Psoas muscle (tissue), 8 donors: ENCODE results near the gene LRP3. TPM values are rescaled to one million over a fixed set of nuclear protein-coding genes. Genes with fewer than 3 reads are reported as not detected.

Experiments
- ATAC-seq, 4 donors: fragments of 200-7000 bp; cut with Tn5 transposase; one replicate each; pipeline ENCODE4 v1.9.1; 2020; ENCODE audit warnings: moderate library complexity in 3 of 4, mild to moderate bottlenecking in 2 of 4
- DNase-seq, 2 donors: peaks; one replicate each; pipeline ENCODE4 v3.0.0-alpha.2; 2020
- H3K27ac ChIP-seq: fragments of 200-600 bp; one replicate; pipeline ENCODE4 v1.8.0; 2022
- H3K27me3 ChIP-seq, 3 donors: fragments of 200-600 bp in 1 of 3; one replicate each; pipeline versions ENCODE4 v1.6.1 to v1.8.0; 2013 to 2022; ENCODE audit warnings: low read length in 2 of 3, mild to moderate bottlenecking in 2 of 3, moderate library complexity in 1 of 3; ENCODE audit not compliant: insufficient read depth in 3 of 3
- H3K36me3 ChIP-seq, 2 donors: fragments of 200-600 bp in 1 of 2; one replicate each; pipeline versions ENCODE4 v1.6.1 to v1.8.0; 2013 to 2022; ENCODE audit warnings: low read depth in 1 of 2, mild to moderate bottlenecking in 1 of 2, moderate library complexity in 1 of 2; ENCODE audit not compliant: insufficient read depth in 1 of 2
- H3K4me1 ChIP-seq: fragments of 200-600 bp; one replicate; pipeline ENCODE4 v1.8.0; 2022
- H3K4me3 ChIP-seq: fragments of 200-600 bp; one replicate; pipeline ENCODE4 v1.8.0; 2022; ENCODE audit warnings: mild to moderate bottlenecking
- H3K9me3 ChIP-seq: fragments of 200-600 bp; one replicate; pipeline ENCODE4 v1.8.0; 2022
- WGBS, 3 donors: extraction: QIAGEN DNeasy Blood & Tissue Kit; methylation state at CpG; one replicate each; pipeline versions ENCODE4 v1.1.6 to v1.1.7; 2013; 5-methylcytosine and 5-hydroxymethylcytosine counted together
- intact Hi-C, 2 donors: fragments of 100-400 bp; cut with DNase I; formaldehyde crosslinking; loops; one replicate each; pipeline versions ENCODE4 v1.11.0 to v1.14.2; 2022
- polyA plus RNA-seq, 3 donors: library from polyadenylated mRNA; stranded (reverse); fragments of 200-250 nt; gene quantifications; one replicate each; pipeline ENCODE4 v1.2.3, GENCODE V29; 2013
- total RNA-seq, 4 donors: library from RNA; stranded (reverse); fragmentation: NEBNext Ultra II Directional in 2 of 4; extraction: Animal tissue kit (Norgen Biotek cat#: 25700) in 2 of 4; gene quantifications; one replicate each; pipeline versions ENCODE4 v1.2.1 to v1.2.4, GENCODE V29; 2021 to 2023
- TF ChIP-seq, protein P1 (sequence below): fragments of 200-600 bp; IDR thresholded peaks from one replicate; pipeline ENCODE4 v1.8.0; 2022; ENCODE audit warnings: antibody characterized with exemption
- donor health status: healthy with polysubstance abuse.
- donor health status: DM: no; HTN: no; CAD: no; lungs with moderate emphysema.
- donor health status: Bipolar disorder and iron deficiency.
- donor health status: healthy.
- donor health status: DM: yes; HTN: yes; CAD: no.
- donor health status: DM: no; HTN: no; CAD: no.
- donor health status: DM: no; HTN: no; CAD: no.
- donor health status: DM: yes; HTN: yes; CAD: no.

LRP3 gene
- total and polyA plus RNA-seq, 7 donors: 10.7 to 25.1 (median 18.8) TPM

- 66 to 74% (median 71%) methylated on average over 7 of the region's 7 CpGs for WGBS, 3 donors
- intact Hi-C loops: no loop called here
- peak in 1 of 2 donors; percentile 6 for DNase-seq
- TF ChIP-seq, protein P1, sequence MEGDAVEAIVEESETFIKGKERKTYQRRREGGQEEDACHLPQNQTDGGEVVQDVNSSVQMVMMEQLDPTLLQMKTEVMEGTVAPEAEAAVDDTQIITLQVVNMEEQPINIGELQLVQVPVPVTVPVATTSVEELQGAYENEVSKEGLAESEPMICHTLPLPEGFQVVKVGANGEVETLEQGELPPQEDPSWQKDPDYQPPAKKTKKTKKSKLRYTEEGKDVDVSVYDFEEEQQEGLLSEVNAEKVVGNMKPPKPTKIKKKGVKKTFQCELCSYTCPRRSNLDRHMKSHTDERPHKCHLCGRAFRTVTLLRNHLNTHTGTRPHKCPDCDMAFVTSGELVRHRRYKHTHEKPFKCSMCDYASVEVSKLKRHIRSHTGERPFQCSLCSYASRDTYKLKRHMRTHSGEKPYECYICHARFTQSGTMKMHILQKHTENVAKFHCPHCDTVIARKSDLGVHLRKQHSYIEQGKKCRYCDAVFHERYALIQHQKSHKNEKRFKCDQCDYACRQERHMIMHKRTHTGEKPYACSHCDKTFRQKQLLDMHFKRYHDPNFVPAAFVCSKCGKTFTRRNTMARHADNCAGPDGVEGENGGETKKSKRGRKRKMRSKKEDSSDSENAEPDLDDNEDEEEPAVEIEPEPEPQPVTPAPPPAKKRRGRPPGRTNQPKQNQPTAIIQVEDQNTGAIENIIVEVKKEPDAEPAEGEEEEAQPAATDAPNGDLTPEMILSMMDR: no peak
- Histone ChIP-seq H3K9me3 (no peaks in the 10 kb centered on the region), H3K4me3 (no peak overlapping the region), H3K4me1 (peaks cover 9% of the 10 kb centered on the region), H3K36me3 (peaks cover 0 to 6% of the 10 kb centered on the region in 2 donors), H3K27ac (no peak overlapping the region), H3K27me3 (no peaks in the 10 kb centered on the region)
- no peak for ATAC-seq
These were observed 2.1 kb upstream of the LRP3 start for GRCh38 chr19:33192010-33192409.

DNA sequence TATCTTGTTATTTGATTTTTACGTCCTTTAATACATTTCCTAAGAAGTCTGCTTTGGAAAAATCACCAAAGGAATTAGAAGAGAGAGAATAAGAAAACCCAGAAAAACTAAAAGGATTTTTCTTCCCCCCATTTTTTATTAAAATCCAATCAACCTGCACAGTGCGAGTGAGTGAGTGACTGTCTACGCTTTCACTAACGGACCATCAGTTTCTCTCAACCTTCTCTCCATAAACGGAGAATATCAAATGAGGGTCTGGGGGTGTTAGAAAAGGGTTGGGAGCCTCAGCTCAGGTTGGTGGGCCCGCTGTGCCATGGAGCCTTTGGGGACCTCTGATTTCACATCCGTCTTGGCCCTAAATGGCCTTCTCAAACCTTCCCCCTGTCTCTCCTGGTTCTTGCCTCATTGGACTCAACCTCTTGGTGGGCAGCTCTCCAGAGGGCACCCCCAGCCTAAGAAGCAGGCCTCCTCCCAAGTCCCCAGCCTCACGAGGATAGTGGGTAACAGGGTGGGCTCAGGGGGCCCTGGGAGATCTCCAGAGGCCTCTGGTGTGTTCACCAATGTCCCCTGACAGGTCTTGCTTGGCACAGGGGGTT lies 763 bp upstream of the LRP3 start:
- DNase-seq (peak in 1 of 2 donors; percentile 46), ATAC-seq (no peak)
- H3K4me1 ChIP-seq: peaks cover 9% of the 10 kb centered on the region
- H3K27me3 ChIP-seq: no peaks in the 10 kb centered on the region
- no peaks in the 10 kb centered on the region for H3K9me3 ChIP-seq
- WGBS, 3 donors: 79 to 86% (median 82%) methylated on average over 8 of the region's 8 CpGs
- peaks cover 0 to 19% of the 10 kb centered on the region in 2 donors for H3K36me3 ChIP-seq
- intact Hi-C loops: no loop called here
- H3K4me3 ChIP-seq: peak overlapping the region; percentile 51
- TF ChIP-seq, protein P1: no peak
- no peak overlapping the region for H3K27ac ChIP-seq

DNA sequence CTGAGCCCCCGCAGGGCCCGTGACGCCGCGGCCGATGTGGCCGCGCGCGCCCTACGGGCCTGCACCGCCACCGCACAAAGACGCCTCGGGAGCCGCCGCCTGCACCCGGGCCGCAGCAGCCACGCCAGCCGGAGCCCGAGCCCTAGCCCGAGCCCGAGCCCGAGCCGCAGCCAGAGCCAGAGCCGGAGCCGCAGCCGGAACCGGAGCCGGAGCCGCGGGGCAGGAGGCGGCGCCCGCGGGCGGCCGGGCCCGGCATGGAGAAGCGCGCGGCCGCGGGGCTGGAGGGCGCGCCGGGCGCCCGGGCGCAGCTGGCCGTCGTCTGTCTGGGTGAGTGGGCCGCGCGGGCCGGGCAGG lies 379 bp downstream of the LRP3 start:
- intact Hi-C loops: no loop called here
- TF ChIP-seq, protein P1: no peak
- Histone ChIP-seq H3K27ac (peak overlapping the region; percentile 34), H3K9me3 (no peaks in the 10 kb centered on the region), H3K4me3 (peak overlapping the region; percentile 81), H3K4me1 (peaks cover 9% of the 10 kb centered on the region), H3K27me3 (no peaks in the 10 kb centered on the region), H3K36me3 (peaks cover 0 to 24% of the 10 kb centered on the region in 2 donors)
- DNase-seq (peak in 1 of 2 donors; percentile 60), ATAC-seq (peak; percentile 48 to 70 (median 58))
- 0% methylated on average over 12 to 57 of the region's 57 CpGs for WGBS, 3 donors

GRCh38 chr19:33194886-33195644 lies 935 bp downstream of the LRP3 start:
- Histone ChIP-seq H3K27me3 (no peaks in the 10 kb centered on the region), H3K9me3 (no peaks in the 10 kb centered on the region), H3K4me1 (peaks cover 9% of the 10 kb centered on the region), H3K4me3 (peak overlapping the region; percentile 81), H3K36me3 (peaks cover 0 to 24% of the 10 kb centered on the region in 2 donors), H3K27ac (peak overlapping the region; percentile 34)
- TF ChIP-seq, protein P1: no peak
- ATAC-seq (peak; percentile 52 to 77 (median 70)), DNase-seq (peak in 1 of 2 donors; percentile 56)
- intact Hi-C loops: no loop called here
- 1 to 2% (median 2%) methylated on average over 33 to 49 of the region's 49 CpGs for WGBS, 3 donors
